HepG2 (cell line): ENCODE measurements around the gene SMYD4. TPM values are rescaled to one million over a fixed set of nuclear protein-coding genes. Genes with fewer than 3 reads are reported as not detected.

Experiments used
- ATAC-seq: fragments of 200-7000 bp; cut with Tn5 transposase; 3 replicates; pipeline ENCODE4 v1.9.1; 2020; ENCODE audit warnings: mild to moderate bottlenecking, moderate library complexity
- BruUV-seq: library from RNA; stranded (reverse); fragments of 400-500 nt; replicated peaks from 2 replicates; lab custom pipeline; 2021; lab: Mats Ljungman, UMichigan
- CTCF ChIA-PET: fragments of 300-600 bp; formaldehyde crosslinking; extraction: SDS; loops from one replicate; lab custom pipeline; 2021; ENCODE audit warnings: low total read pairs, inconsistent platforms, low intra/inter-chr PET ratio; lab: Yijun Ruan, JAX
- POLR2A ChIA-PET: fragments of 350-600 bp; sonication (Branson Sonifier 250); formaldehyde crosslinking; loops from one replicate; lab custom pipeline; 2020; ENCODE audit warnings: antibody characterized with exemption, inconsistent platforms; lab: Yijun Ruan, JAX
- DNase-seq: peaks from one replicate; pipeline ENCODE4 v3.0.0-alpha.2; 2015; ENCODE audit warnings: low spot score
- FAIRE-seq: peaks from 3 replicates; lab custom pipeline; 2011; peaks lifted over from hg19 to GRCh38; lab: Jason Lieb, UNC
- H2AFZ ChIP-seq: one replicate; pipeline ENCODE4 v1.6.1; 2011; ENCODE audit warnings: low read length, inconsistent platforms
- H3K27ac ChIP-seq: fragments of 300-600 bp; 3 replicates; pipeline ENCODE4 v1.8.0; 2011; ENCODE audit warnings: mixed run types, mild to moderate bottlenecking, mixed read lengths, low read length, inconsistent platforms; ENCODE audit not compliant: insufficient read depth; ENCODE audit errors: extremely low read length
- H3K27me3 ChIP-seq, 2 experiments: fragments of 200-600 bp in 1 of 2; 2 replicates in 1 of 2; 3 replicates in 1 of 2; pipeline versions ENCODE4 v1.6.0 to v1.8.0; 2011; ENCODE audit warnings: low read length in 2 of 2, mild to moderate bottlenecking in 2 of 2, moderate library complexity in 2 of 2, inconsistent platforms in 1 of 2; ENCODE audit not compliant: insufficient read depth in 2 of 2, control insufficient read depth in 1 of 2
- H3K36me3 ChIP-seq, 2 experiments: fragments of 200-600 bp in 1 of 2; replicated peaks in 1 of 2; 2 replicates in 1 of 2; 3 replicates in 1 of 2; pipeline versions ENCODE4 v1.5.1 to v1.8.0; 2011; ENCODE audit warnings: low read length in 2 of 2, inconsistent platforms in 1 of 2; ENCODE audit not compliant: insufficient read depth in 2 of 2, control insufficient read depth in 1 of 2
- H3K4me1 ChIP-seq: 2 replicates; pipeline ENCODE4 v1.5.1; 2012; ENCODE audit warnings: low read length, inconsistent platforms; ENCODE audit not compliant: insufficient read depth
- H3K4me2 ChIP-seq: 2 replicates; pipeline ENCODE4 v1.6.0; 2011; ENCODE audit warnings: low read depth, low read length, inconsistent platforms
- H3K4me3 ChIP-seq, 3 experiments: fragments of 200-600 bp in 1 of 3; sonication (generic), shearing (Covaris generic) in 1 of 3; replicated peaks in 1 of 3; 2 replicates each; pipeline ENCODE4 v1.5.1; 2011 to 2016; ENCODE audit warnings: low read length in 3 of 3, inconsistent platforms in 2 of 3, low read depth in 2 of 3, mild to moderate bottlenecking in 2 of 3, control low read depth in 1 of 3, mixed read lengths in 1 of 3; ENCODE audit not compliant: insufficient read depth in 1 of 3
- H3K79me2 ChIP-seq: one replicate; pipeline ENCODE4 v1.6.1; 2011; ENCODE audit warnings: low read length, inconsistent platforms; ENCODE audit not compliant: insufficient read depth
- H3K9ac ChIP-seq: 2 replicates; pipeline ENCODE4 v1.6.0; 2011; ENCODE audit warnings: mild to moderate bottlenecking, low read depth, low read length, inconsistent platforms; ENCODE audit not compliant: insufficient read depth
- H3K9me3 ChIP-seq: 2 replicates; pipeline ENCODE4 v1.5.1; 2012; ENCODE audit warnings: mild to moderate bottlenecking, low read length
- H4K20me1 ChIP-seq: 2 replicates; pipeline ENCODE4 v1.6.0; 2011; ENCODE audit warnings: inconsistent platforms, mild to moderate bottlenecking, low read length, moderate library complexity; ENCODE audit not compliant: insufficient read depth
- DNMT1 ChIP-seq: sonication (generic); formaldehyde crosslinking; IDR thresholded peaks from 2 replicates; pipeline ENCODE4 v1.5.1; 2020; ENCODE audit warnings: mild to moderate bottlenecking, missing genetic modification reagents
- ETV6 ChIP-seq: sonication (generic); formaldehyde crosslinking; conservative IDR thresholded peaks from 2 replicates; pipeline ENCODE4 v1.4.0; 2020; ENCODE audit warnings: missing genetic modification reagents
- FOXP1 ChIP-seq, 2 experiments: fragments of 450-650 bp in 1 of 2; IDR thresholded peaks; 2 replicates each; pipeline ENCODE4 v1.6.1; 2017 to 2018; ENCODE audit warnings: antibody characterized with exemption in 1 of 2
- HDAC6 ChIP-seq: fragments of 200-600 bp; sonication (generic); IDR thresholded peaks from 2 replicates; pipeline ENCODE4 v1.7.0; 2017; ENCODE audit warnings: mild to moderate bottlenecking, antibody characterized with exemption, low read length, low read depth
- HIVEP1 ChIP-seq: sonication (generic); formaldehyde crosslinking; IDR thresholded peaks from 2 replicates; pipeline ENCODE4 v1.4.0; 2020; ENCODE audit warnings: mild to moderate bottlenecking, missing genetic modification reagents
- MBD4 ChIP-seq: IDR thresholded peaks from 2 replicates; pipeline ENCODE4 v1.6.1; 2012; ENCODE audit warnings: low read length, inconsistent platforms, borderline replicate concordance
- MTA1 ChIP-seq: sonication (generic); formaldehyde crosslinking; IDR thresholded peaks from 2 replicates; pipeline ENCODE4 v1.4.0; 2020; ENCODE audit warnings: missing genetic modification reagents, mild to moderate bottlenecking, borderline replicate concordance
- PHF21A ChIP-seq: sonication (generic); formaldehyde crosslinking; IDR thresholded peaks from 2 replicates; pipeline ENCODE4 v1.5.0; 2020; ENCODE audit warnings: mild to moderate bottlenecking, missing genetic modification reagents
- RAD21 ChIP-seq: fragments of 450-650 bp; formaldehyde crosslinking; IDR thresholded peaks from 2 replicates; pipeline ENCODE4 v1.5.0; 2020; ENCODE audit warnings: mild to moderate bottlenecking
- TCF7 ChIP-seq: sonication (generic); IDR thresholded peaks from 2 replicates; pipeline ENCODE4 v1.6.1; 2016; ENCODE audit warnings: antibody characterized with exemption, low read depth
- TOE1 ChIP-seq: sonication (generic); formaldehyde crosslinking; IDR thresholded peaks from 2 replicates; pipeline ENCODE4 v1.4.0; 2020; ENCODE audit warnings: mild to moderate bottlenecking, missing genetic modification reagents
- U2AF1 ChIP-seq: fragments of 200-400 bp; formaldehyde crosslinking; optimal IDR thresholded peaks from 2 replicates; pipeline ENCODE3; 2017; ENCODE audit warnings: mild to moderate bottlenecking, low read depth, low read length
- ZBTB49 ChIP-seq: sonication (generic); formaldehyde crosslinking; IDR thresholded peaks from 2 replicates; pipeline ENCODE4 v1.4.0; 2020; ENCODE audit warnings: missing genetic modification reagents, borderline replicate concordance
- ZC3H13 ChIP-seq: sonication (generic); formaldehyde crosslinking; IDR thresholded peaks from 2 replicates; pipeline ENCODE4 v1.8.1; 2023; ENCODE audit warnings: mild to moderate bottlenecking, missing genetic modification reagents, moderate library complexity
- ZFY ChIP-seq: sonication (generic); formaldehyde crosslinking; IDR thresholded peaks from 2 replicates; pipeline ENCODE4 v1.4.0; 2020; ENCODE audit warnings: missing genetic modification reagents
- ZNF230 ChIP-seq: sonication (generic); formaldehyde crosslinking; IDR thresholded peaks from 2 replicates; pipeline ENCODE4 v1.4.0; 2020; ENCODE audit warnings: mild to moderate bottlenecking, missing genetic modification reagents
- ZNF232 ChIP-seq: sonication (generic); formaldehyde crosslinking; IDR thresholded peaks from 2 replicates; pipeline ENCODE4 v1.4.0; 2020; ENCODE audit warnings: missing genetic modification reagents, borderline replicate concordance
- ZNF263 ChIP-seq: sonication (generic); formaldehyde crosslinking; IDR thresholded peaks from 2 replicates; pipeline ENCODE4 v1.4.0; 2020; ENCODE audit warnings: missing genetic modification reagents
- ZNF329 ChIP-seq: sonication (generic); formaldehyde crosslinking; IDR thresholded peaks from 2 replicates; pipeline ENCODE4 v1.9.0; 2021; ENCODE audit warnings: low read depth, mild to moderate bottlenecking, missing genetic modification reagents
- ZNF558 ChIP-seq: sonication (generic); formaldehyde crosslinking; IDR thresholded peaks from 2 replicates; pipeline ENCODE4 v1.9.0; 2022; ENCODE audit warnings: mild to moderate bottlenecking, missing genetic modification reagents, borderline replicate concordance
- ZNF713 ChIP-seq: sonication (generic); formaldehyde crosslinking; IDR thresholded peaks from 2 replicates; pipeline ENCODE4 v1.4.0; 2020; ENCODE audit warnings: mild to moderate bottlenecking, missing genetic modification reagents
- ZNF775 ChIP-seq: sonication (generic); formaldehyde crosslinking; IDR thresholded peaks from 2 replicates; pipeline ENCODE4 v1.4.0; 2020; ENCODE audit warnings: missing genetic modification reagents, mild to moderate bottlenecking, moderate library complexity, borderline replicate concordance
- WGBS: methylation state at CpG from one replicate; pipeline ENCODE4 v1.1.6; 2017; ENCODE audit warnings: low lambda C conversion rate; 5-methylcytosine and 5-hydroxymethylcytosine counted together
- in situ Hi-C: cut with HindIII; loops from 2 replicates; pipeline ENCODE4 v1.10.0; 2017; ENCODE audit warnings: low pct_unique_long_range_greater_than_20kb; ENCODE audit not compliant: extremely low pct_ligation_motif_present
- intact Hi-C: fragments of 100-400 bp; cut with micrococcal nuclease; formaldehyde crosslinking; loops from one replicate; pipeline ENCODE4 v1.10.0; 2022; ENCODE audit not compliant: unreplicated experiment
- polyA plus RNA-seq, 8 experiments: library from polyadenylated mRNA; depleted of rRNA in 3 of 8; stranded (reverse) in 7 of 8; unstranded in 1 of 8; fragments of >200 nt; fragmentation: Illumina TruSeq in 4 of 8; extraction: Trizol in 4 of 8; gene quantifications; 2 replicates each; pipeline versions ENCODE4 v1.2.1 to v1.2.3, GENCODE V29; 2011 to 2016; ENCODE audit warnings: low read depth in 4 of 8, missing spikeins in 1 of 8, mixed read lengths in 1 of 8; ENCODE audit not compliant: insufficient read depth in 1 of 8
- total RNA-seq, 5 experiments: library from RNA; depleted of rRNA; stranded (reverse); fragments of >200 nt; fragmentation: Illumina TruSeq; extraction: Trizol; gene quantifications; 2 replicates each; pipeline ENCODE4 v1.2.3, GENCODE V29; 2016; ENCODE audit warnings: low read depth in 1 of 5

SMYD4 gene
- total and polyA plus RNA-seq, 2 of the 13 experiments (the other 11 are each of a cell fraction or from before 2014, with no cell fraction given): 7.4 to 11.3 TPM

- TF ChIP-seq ZC3H13 (CRISPR knock-in tag): no peak; the same call in none of the 2 replicates
- 0 out of 2 replicates have a peak, but pooled peaks have one; percentile 72 for TF ChIP-seq ZNF329
- TF ChIP-seq PHF21A: peak; percentile 97
- TF ChIP-seq ZNF713: no peak
These were observed 93.1 kb downstream of the SMYD4 start (continued) for GRCh38 chr17:1736348-1737281.

GRCh38 chr17:1735834-1736347, 93.8 kb downstream of the SMYD4 start:
- FAIRE-seq: peak; percentile 28
- WGBS: 0% methylated on average over 1 of the region's 17 CpGs
- no peak for TF ChIP-seq MBD4
- no peak for TF ChIP-seq FOXP1 (IDR thresholded peaks at IDR 0.05)
- TF ChIP-seq FOXP1 (CRISPR knock-in tag; IDR thresholded peaks at IDR 0.05): no peak
- TF ChIP-seq RAD21: 0 out of 2 replicates have a peak, but pooled peaks have one; percentile 42
- TF ChIP-seq ZNF230 (CRISPR knock-in tag): no peak
- TF ChIP-seq DNMT1 (CRISPR knock-in tag): no peak; the same call in 1 of the 2 replicates
- no peak for TF ChIP-seq ZNF263 (CRISPR knock-in tag)
- TF ChIP-seq ZBTB49: no peak
- no peak for TF ChIP-seq ETV6 (CRISPR knock-in tag)
- TF ChIP-seq HIVEP1 (CRISPR knock-in tag): no peak
- no peak for TF ChIP-seq HDAC6
- TF ChIP-seq ZNF558 (CRISPR knock-in tag): no peak
- TF ChIP-seq TOE1 (CRISPR knock-in tag): no peak; the same call in 1 of the 2 replicates
- no peak for TF ChIP-seq TCF7
- no peak for TF ChIP-seq U2AF1
- no peak; the same call in 1 of the 2 replicates for TF ChIP-seq ZNF775
- no peak; the same call in 1 of the 2 replicates for TF ChIP-seq ZNF232
- peak; percentile 35 for TF ChIP-seq MTA1 (CRISPR knock-in tag)
- peak; percentile 48 for TF ChIP-seq ZFY (CRISPR knock-in tag)

More at GRCh38 chr17:1735834-1736347, 93.8 kb downstream of the SMYD4 start:
- DNase-seq (peak; percentile 54), ATAC-seq (peak; percentile 62)
- Histone ChIP-seq H3K9ac (peak overlapping the region; percentile 69), H3K36me3 (peaks cover 5% of the 10 kb centered on the region in 2 experiments; a peak in 4 of 5 replicates), H3K27ac (peak overlapping the region; percentile 83), H3K9me3 (no peaks in the 10 kb centered on the region), H4K20me1 (no peaks in the 10 kb centered on the region), H3K4me3 (peak overlapping the region in 2 of 3 experiments; percentile 57 to 60; a peak in 4 of 6 replicates), H3K4me1 (peaks cover 48% of the 10 kb centered on the region), H3K79me2 (peaks cover 3% of the 10 kb centered on the region), H2AFZ (no peak overlapping the region), H3K27me3 (no peaks in the 10 kb centered on the region), H3K4me2 (peak overlapping the region; percentile 75)
- in situ Hi-C loops: no loop called here
- TSS peak; percentile 84 for BruUV-seq
- CTCF ChIA-PET: no interaction called here
- intact Hi-C loops: no loop called here
- POLR2A ChIA-PET: interaction anchor here (1.2 to 4.3 kb wide), 14 partner anchors 9 to 94 kb away, joined by 5 to 283 read pairs (median 14); partner anchors contain the start of genes PRPF8, RILP, RPA1 and SERPINF1
